ENCODE results near the gene NAXD. TPM values are rescaled to one million over a fixed set of nuclear protein-coding genes. Genes with fewer than 3 reads are reported as not detected.

The NAXD gene
- total RNA-seq, 1 experiment from 2014 or later: 27.7 TPM

- H3K27ac Mint-ChIP-seq (ENCODE audit: low read depth, unreplicated experiment): no peak overlapping the region
- TF ChIP-seq CTCF (IDR thresholded peaks at IDR 0.05; ENCODE audit: unreplicated experiment): no peak
- peaks cover 95% of the 10 kb centered on the region for H3K36me3 Mint-ChIP-seq (ENCODE audit: insufficient read depth, unreplicated experiment)
- H3K4me1 Mint-ChIP-seq (ENCODE audit: insufficient read depth, unreplicated experiment): no peaks in the 10 kb centered on the region
- POLR2A ChIA-PET: interaction anchor here (0.5 kb wide), 1 partner anchor 21 kb away, joined by 3 read pairs; the partner anchor contains the start of gene NAXD
- no TSS peak for BruUV-seq (replicated peaks)
- no peaks in the 10 kb centered on the region for H3K27me3 Mint-ChIP-seq (ENCODE audit: insufficient read depth, unreplicated experiment)
- CTCF ChIA-PET: interaction anchor here (1.4 kb wide), 1 partner anchor 43 kb away, joined by 5 read pairs; no protein-coding TSS in a partner anchor
- no peaks in the 10 kb centered on the region for H3K9me3 Mint-ChIP-seq (ENCODE audit: unreplicated experiment)
- no peak overlapping the region for H3K4me3 Mint-ChIP-seq (ENCODE audit: unreplicated experiment)
- intact Hi-C loops (cut with micrococcal nuclease): no loop called here
- no peak for DNase-seq (ENCODE audit: unreplicated experiment)
These were observed 21.4 kb downstream of the NAXD start for GRCh38 chr13:110636701-110637201.

- POLR2A ChIA-PET: no interaction called here
- CTCF ChIA-PET: interaction anchor here (0.6 to 1.4 kb wide), 2 partner anchors 44 to 268 kb away, joined by 3 to 5 read pairs; no protein-coding TSS in a partner anchor
- DNase-seq (ENCODE audit: unreplicated experiment): no peak
- H3K36me3 Mint-ChIP-seq (ENCODE audit: insufficient read depth, unreplicated experiment): peaks cover 90% of the 10 kb centered on the region
- no peak overlapping the region for H3K4me3 Mint-ChIP-seq (ENCODE audit: unreplicated experiment)
- H3K9me3 Mint-ChIP-seq (ENCODE audit: unreplicated experiment): no peaks in the 10 kb centered on the region
- BruUV-seq (replicated peaks): no TSS peak
- no peak overlapping the region for H3K27ac Mint-ChIP-seq (ENCODE audit: low read depth, unreplicated experiment)
- no peaks in the 10 kb centered on the region for H3K27me3 Mint-ChIP-seq (ENCODE audit: insufficient read depth, unreplicated experiment)
- intact Hi-C loops (cut with micrococcal nuclease): no loop called here
- H3K4me1 Mint-ChIP-seq (ENCODE audit: insufficient read depth, unreplicated experiment): no peaks in the 10 kb centered on the region
- TF ChIP-seq CTCF (IDR thresholded peaks at IDR 0.05; ENCODE audit: unreplicated experiment): no peak
These were observed 21.9 kb downstream of the NAXD start for GRCh38 chr13:110637275-110637674.

- DNase-seq (ENCODE audit: unreplicated experiment): no peak
- Mint-ChIP-seq H3K9me3 (ENCODE audit: unreplicated experiment) (no peaks in the 10 kb centered on the region), H3K27me3 (ENCODE audit: insufficient read depth, unreplicated experiment) (no peaks in the 10 kb centered on the region), H3K4me1 (ENCODE audit: insufficient read depth, unreplicated experiment) (no peaks in the 10 kb centered on the region), H3K36me3 (ENCODE audit: insufficient read depth, unreplicated experiment) (peaks cover 89% of the 10 kb centered on the region), H3K4me3 (ENCODE audit: unreplicated experiment) (no peak overlapping the region), H3K27ac (ENCODE audit: low read depth, unreplicated experiment) (no peak overlapping the region)
- no TSS peak for BruUV-seq (replicated peaks)
- POLR2A ChIA-PET: no interaction called here
- CTCF ChIA-PET: interaction anchor here (0.6 to 1.4 kb wide), 2 partner anchors 44 to 267 kb away, joined by 3 to 5 read pairs; no protein-coding TSS in a partner anchor
- intact Hi-C loops (cut with micrococcal nuclease): no loop called here
- TF ChIP-seq CTCF (IDR thresholded peaks at IDR 0.05; ENCODE audit: unreplicated experiment): no peak
These were observed 22.4 kb downstream of the NAXD start for GRCh38 chr13:110637747-110638146.

- H3K36me3 Mint-ChIP-seq (ENCODE audit: insufficient read depth, unreplicated experiment): peaks cover 91% of the 10 kb centered on the region
- DNase-seq (ENCODE audit: unreplicated experiment): no peak
- H3K4me3 Mint-ChIP-seq (ENCODE audit: unreplicated experiment): no peak overlapping the region
- no peaks in the 10 kb centered on the region for H3K27me3 Mint-ChIP-seq (ENCODE audit: insufficient read depth, unreplicated experiment)
- no peaks in the 10 kb centered on the region for H3K9me3 Mint-ChIP-seq (ENCODE audit: unreplicated experiment)
- POLR2A ChIA-PET: interaction anchor here (0.8 to 1.2 kb wide), 2 partner anchors 15 to 19 kb away, joined by 4 to 5 read pairs; no protein-coding TSS in a partner anchor
- TF ChIP-seq CTCF (IDR thresholded peaks at IDR 0.05; ENCODE audit: unreplicated experiment): no peak
- H3K4me1 Mint-ChIP-seq (ENCODE audit: insufficient read depth, unreplicated experiment): no peaks in the 10 kb centered on the region
- no peak overlapping the region for H3K27ac Mint-ChIP-seq (ENCODE audit: low read depth, unreplicated experiment)
- CTCF ChIA-PET: interaction anchor here (1.1 to 1.5 kb wide), 2 partner anchors 45 to 183 kb away, joined by 4 to 6 read pairs; no protein-coding TSS in a partner anchor
- no TSS peak for BruUV-seq (replicated peaks)
- intact Hi-C loops (cut with micrococcal nuclease): no loop called here
These were observed 22.9 kb downstream of the NAXD start for GRCh38 chr13:110638257-110638656.

All from MCF 10A (cell line).